Measurements from ENCODE around the gene VWA5A. TPM values are rescaled to one million over a fixed set of nuclear protein-coding genes. Genes with fewer than 3 reads are reported as not detected.

The VWA5A gene
- polyA plus RNA-seq, 1 of the 3 experiments (the other 2 are of a cell fraction) = 7.6 TPM

DNA sequence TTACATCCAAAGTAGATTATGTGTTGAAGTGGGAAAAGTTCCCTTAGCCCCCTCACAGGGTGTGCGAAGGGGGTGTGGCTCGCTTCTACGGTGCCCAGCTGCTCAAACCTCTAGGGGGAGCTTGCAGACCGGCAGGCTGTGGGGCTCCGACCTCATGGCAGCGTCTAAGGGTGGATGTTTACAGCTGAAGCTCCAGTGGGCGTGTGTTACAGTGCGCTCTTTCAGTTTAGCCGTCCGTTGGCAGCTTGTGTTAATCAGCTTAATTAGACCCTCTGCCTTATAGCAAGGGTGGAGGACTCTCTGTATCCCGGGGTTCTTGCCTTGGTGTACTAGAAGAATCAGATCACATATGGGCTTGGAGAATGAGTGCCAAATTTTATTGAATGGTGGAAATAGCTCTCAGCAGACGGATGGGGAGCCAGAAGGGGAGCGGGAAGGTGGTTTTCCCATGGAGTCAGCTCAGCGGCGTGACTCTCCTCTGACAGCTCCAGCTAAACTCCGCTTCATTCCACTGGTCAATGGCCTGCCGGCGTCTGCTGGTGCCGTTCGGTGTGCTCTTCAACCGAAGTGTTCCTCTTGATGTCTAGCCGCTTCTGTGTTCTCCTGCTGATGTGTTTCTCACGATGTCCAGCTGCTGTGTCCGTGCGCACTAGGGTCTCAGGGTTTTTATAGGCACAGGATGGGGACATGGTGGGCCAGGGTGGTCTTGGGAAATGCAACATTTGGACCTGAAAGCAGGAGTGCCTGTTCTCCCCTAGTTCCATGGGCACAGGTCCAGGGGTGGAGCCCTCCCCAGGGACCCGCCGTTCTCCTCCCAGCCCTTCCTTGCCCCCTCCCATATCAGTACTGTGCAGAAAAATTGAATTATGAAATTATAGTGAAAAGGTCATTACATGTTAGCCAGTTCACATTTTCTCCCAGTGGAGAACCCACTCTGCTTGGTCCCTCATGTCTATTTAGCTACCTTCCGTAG is 45.5 kb upstream of the VWA5A start:
- Histone ChIP-seq H4K20me1 (ENCODE audit: insufficient read depth) (no peaks in the 10 kb centered on the region), H3F3A (replicated peaks; ENCODE audit: insufficient read depth) (no peaks in the 10 kb centered on the region), H3K4me1 (ENCODE audit: control insufficient read depth in 1 of 2, insufficient read depth in 2 of 2, low read depth in 1 of 2, low read length in 1 of 2) (no peaks in the 10 kb centered on the region; a peak in 1 of 4 replicates), H3K27me3 (ENCODE audit: insufficient read depth) (peaks cover 9% of the 10 kb centered on the region; the same call in 1 of the 2 replicates), H3K9me2 (no peaks in the 10 kb centered on the region), H3K9ac (no peak overlapping the region), H3K4me2 (peak overlapping the region; percentile 30; the same call in 1 of the 2 replicates), H2AFZ (ENCODE audit: low read depth) (0 out of 2 replicates have a peak overlapping the region, but pooled peaks have one; percentile 12), H3K27ac (ENCODE audit: low read depth in 2 of 2, low read length in 1 of 2) (no peak overlapping the region), H3K9me3 (no peaks in the 10 kb centered on the region), H3K36me3 (replicated peaks in 1 of 2; ENCODE audit: control insufficient read depth in 1 of 2, insufficient read depth in 2 of 2, low read length in 1 of 2) (no peaks in the 10 kb centered on the region), H3K79me2 (ENCODE audit: insufficient read depth) (no peaks in the 10 kb centered on the region), H3K4me3 (ENCODE audit: low read depth in 2 of 2, low read length in 1 of 2) (peak overlapping the region in 1 of 2 experiments; percentile 27; a peak in 2 of 4 replicates)
- POLR2A ChIA-PET = no interaction called here
- peak; percentile 50 for DNase-seq
- CTCF ChIA-PET = interaction anchor here (0.7 to 9.5 kb wide), 17 partner anchors 10 to 517 kb away, joined by 3 to 247 read pairs (median 4); partner anchors contain the start of genes OR8G1 and VWA5A
- 15% methylated on average over 23 of the region's 28 CpGs for WGBS (ENCODE audit: low lambda C conversion rate)
- peak; percentile 36; the same call in 1 of the 2 replicates for TF ChIP-seq SMC3 (IDR thresholded peaks at IDR 0.05; ENCODE audit: low read depth, low read length)
- no peak for TF ChIP-seq RCOR1 (IDR thresholded peaks at IDR 0.05; ENCODE audit: low read length)
- TF ChIP-seq, protein P1, sequence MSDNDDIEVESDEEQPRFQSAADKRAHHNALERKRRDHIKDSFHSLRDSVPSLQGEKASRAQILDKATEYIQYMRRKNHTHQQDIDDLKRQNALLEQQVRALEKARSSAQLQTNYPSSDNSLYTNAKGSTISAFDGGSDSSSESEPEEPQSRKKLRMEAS (IDR thresholded peaks at IDR 0.05; ENCODE audit: low read depth) = peak; percentile 71
- TF ChIP-seq RAD21 (IDR thresholded peaks at IDR 0.05; ENCODE audit: low read length) = peak; percentile 71
- TF ChIP-seq IRF3 (IDR thresholded peaks at IDR 0.05; ENCODE audit: low read depth, low read length) = no peak
- TF ChIP-seq USF2 (IDR thresholded peaks at IDR 0.05; ENCODE audit: borderline replicate concordance, low read depth, low read length) = no peak
- peak; percentile 67 for TF ChIP-seq CTCF (IDR thresholded peaks at IDR 0.05)
- TF ChIP-seq SIN3A (IDR thresholded peaks at IDR 0.05; ENCODE audit: borderline replicate concordance, low read depth, low read length) = 0 out of 2 replicates have a peak, but pooled peaks have one; percentile 15
- TF ChIP-seq EZH2phosphoT487 (IDR thresholded peaks at IDR 0.05; ENCODE audit: borderline replicate concordance, low read depth) = no peak
- no peak for TF ChIP-seq FOXJ3 (CRISPR knock-in tag; IDR thresholded peaks at IDR 0.05)
- TF ChIP-seq TAF1 (IDR thresholded peaks at IDR 0.05; ENCODE audit: borderline replicate concordance, low read depth, low read length) = no peak

All from SK-N-SH (cell line).